Measurements from ENCODE around the gene APRT. TPM values are rescaled to one million over a fixed set of nuclear protein-coding genes. Genes with fewer than 3 reads are reported as not detected.
"Not testable (repeated sequence)": the region's sequence is repeated elsewhere in the genome, so short reads cannot be mapped to it uniquely, and the experiment has no call there.

Gene APRT
- total RNA-seq, 2 experiments from 2014 or later: 105 to 179 TPM

- no peak overlapping the region for H3K27ac Mint-ChIP-seq
- no peaks in the 10 kb centered on the region for H3K9me3 Mint-ChIP-seq (ENCODE audit: low read depth)
These were observed 20.1 kb upstream of the APRT start for GRCh38 chr16:88831838-88832237.

GRCh38 chr16:88830783-88831182 lies 19.1 kb upstream of the APRT start:
- intact Hi-C loops (cut with DNase I, micrococcal nuclease): no loop called here
- Mint-ChIP-seq H3K9me3 (ENCODE audit: low read depth) (no peaks in the 10 kb centered on the region), H3K4me1 (no peaks in the 10 kb centered on the region), H3K27me3 (no peaks in the 10 kb centered on the region), H3K27ac (no peak overlapping the region), H3K36me3 (ENCODE audit: low read depth) (no peaks in the 10 kb centered on the region), H3K4me3 (no peak overlapping the region)
- no peak for ATAC-seq
- ChIA-PET POLR2A (no interaction called here), CTCF (no interaction called here)
- DNase-seq: no peak

More at GRCh38 chr16:88831838-88832237, 20.1 kb upstream of the APRT start:
- intact Hi-C loops (cut with DNase I, micrococcal nuclease): no loop called here
- Mint-ChIP-seq H3K36me3 (ENCODE audit: low read depth) (no peaks in the 10 kb centered on the region), H3K4me1 (no peaks in the 10 kb centered on the region), H3K4me3 (no peak overlapping the region), H3K27me3 (no peaks in the 10 kb centered on the region)
- ChIA-PET POLR2A (no interaction called here), CTCF (no interaction called here)
- ATAC-seq (no peak), DNase-seq (no peak)

GRCh38 chr16:88830258-88830657 lies 18.5 kb upstream of the APRT start:
- H3K4me1 Mint-ChIP-seq: no peaks in the 10 kb centered on the region
- ChIA-PET CTCF (no interaction called here), POLR2A (no interaction called here)
- H3K36me3 Mint-ChIP-seq (ENCODE audit: low read depth): no peaks in the 10 kb centered on the region
- H3K4me3 Mint-ChIP-seq: no peak overlapping the region
- no peaks in the 10 kb centered on the region for H3K9me3 Mint-ChIP-seq (ENCODE audit: low read depth)
- no peak for DNase-seq
- ATAC-seq: no peak
- H3K27me3 Mint-ChIP-seq: no peaks in the 10 kb centered on the region
- H3K27ac Mint-ChIP-seq: no peak overlapping the region
- intact Hi-C loops (cut with DNase I, micrococcal nuclease): no loop called here

- no peak for ATAC-seq
These were observed 17.0 kb upstream of the APRT start for GRCh38 chr16:88828711-88829110.

GRCh38 chr16:88827727-88828126 lies 16.0 kb upstream of the APRT start:
- Mint-ChIP-seq H3K4me3 (no peak overlapping the region), H3K9me3 (ENCODE audit: low read depth) (no peaks in the 10 kb centered on the region), H3K27ac (no peak overlapping the region), H3K4me1 (no peaks in the 10 kb centered on the region), H3K27me3 (no peaks in the 10 kb centered on the region), H3K36me3 (ENCODE audit: low read depth) (no peaks in the 10 kb centered on the region)
- no peak for DNase-seq
- intact Hi-C loops (cut with DNase I, micrococcal nuclease): no loop called here
- ChIA-PET CTCF (no interaction called here), POLR2A (no interaction called here)
- ATAC-seq: no peak

More at GRCh38 chr16:88828711-88829110, 17.0 kb upstream of the APRT start:
- DNase-seq: no peak
- Mint-ChIP-seq H3K36me3 (ENCODE audit: low read depth) (no peaks in the 10 kb centered on the region), H3K27me3 (no peaks in the 10 kb centered on the region), H3K4me1 (no peaks in the 10 kb centered on the region), H3K27ac (no peak overlapping the region), H3K9me3 (ENCODE audit: low read depth) (no peaks in the 10 kb centered on the region), H3K4me3 (no peak overlapping the region)
- ChIA-PET POLR2A (no interaction called here), CTCF (no interaction called here)
- intact Hi-C loops (cut with DNase I, micrococcal nuclease): no loop called here

GRCh38 chr16:88826070-88826840 lies 14.5 kb upstream of the APRT start:
- ChIA-PET POLR2A (no interaction called here), CTCF (interaction anchor here (1.1 kb wide), 1 partner anchor 28 kb away, joined by 3 read pairs; no protein-coding TSS in a partner anchor)
- no peaks in the 10 kb centered on the region for H3K36me3 Mint-ChIP-seq (ENCODE audit: low read depth)

GRCh38 chr16:88825146-88825545 lies 13.4 kb upstream of the APRT start:
- ATAC-seq (no peak), DNase-seq (no peak)
- Mint-ChIP-seq H3K27ac (no peak overlapping the region), H3K4me3 (no peak overlapping the region), H3K9me3 (ENCODE audit: low read depth) (no peaks in the 10 kb centered on the region), H3K4me1 (no peaks in the 10 kb centered on the region), H3K36me3 (ENCODE audit: low read depth) (no peaks in the 10 kb centered on the region), H3K27me3 (no peaks in the 10 kb centered on the region)
- ChIA-PET CTCF (no interaction called here), POLR2A (no interaction called here)
- intact Hi-C loops (cut with DNase I, micrococcal nuclease): no loop called here

More at GRCh38 chr16:88826070-88826840, 14.5 kb upstream of the APRT start:
- H3K4me1 Mint-ChIP-seq: no peaks in the 10 kb centered on the region
- DNase-seq (no peak), ATAC-seq (no peak)
- no peaks in the 10 kb centered on the region for H3K27me3 Mint-ChIP-seq
- H3K27ac Mint-ChIP-seq: no peak overlapping the region
- no peak overlapping the region for H3K4me3 Mint-ChIP-seq
- H3K9me3 Mint-ChIP-seq (ENCODE audit: low read depth): no peaks in the 10 kb centered on the region
- intact Hi-C loops (cut with DNase I, micrococcal nuclease): no loop called here

GRCh38 chr16:88824256-88825077 lies 12.7 kb upstream of the APRT start:
- no peak overlapping the region for H3K4me3 Mint-ChIP-seq
- intact Hi-C loops (cut with DNase I, micrococcal nuclease): no loop called here
- H3K27me3 Mint-ChIP-seq: no peaks in the 10 kb centered on the region
- H3K36me3 Mint-ChIP-seq (ENCODE audit: low read depth): no peaks in the 10 kb centered on the region
- H3K4me1 Mint-ChIP-seq: no peaks in the 10 kb centered on the region
- ChIA-PET POLR2A (no interaction called here), CTCF (no interaction called here)
- ATAC-seq (no peak), DNase-seq (no peak)
- no peak overlapping the region for H3K27ac Mint-ChIP-seq
- no peaks in the 10 kb centered on the region for H3K9me3 Mint-ChIP-seq (ENCODE audit: low read depth)

- ATAC-seq; H3K27me3 Mint-ChIP-seq; CTCF ChIA-PET; intact Hi-C loops (cut with DNase I, micrococcal nuclease); H3K4me1 Mint-ChIP-seq; H3K27ac Mint-ChIP-seq; DNase-seq; H3K9me3 Mint-ChIP-seq (ENCODE audit: low read depth); POLR2A ChIA-PET; H3K36me3 Mint-ChIP-seq (ENCODE audit: low read depth); H3K4me3 Mint-ChIP-seq: not testable (repeated sequence)
These were observed 11.9 kb upstream of the APRT start for GRCh38 chr16:88823646-88824045.

GRCh38 chr16:88822281-88823040 lies 10.7 kb upstream of the APRT start:
- H3K4me3 Mint-ChIP-seq: no peak overlapping the region
- intact Hi-C loops (cut with DNase I, micrococcal nuclease): no loop called here
- no peaks in the 10 kb centered on the region for H3K4me1 Mint-ChIP-seq
- H3K27me3 Mint-ChIP-seq: no peaks in the 10 kb centered on the region
- ChIA-PET CTCF (interaction anchor here (0.7 kb wide), 1 partner anchor 36 kb away, joined by 5 read pairs; no protein-coding TSS in a partner anchor), POLR2A (no interaction called here)
- DNase-seq (no peak), ATAC-seq (no peak)
- no peaks in the 10 kb centered on the region for H3K36me3 Mint-ChIP-seq (ENCODE audit: low read depth)
- H3K27ac Mint-ChIP-seq: no peak overlapping the region
- no peaks in the 10 kb centered on the region for H3K9me3 Mint-ChIP-seq (ENCODE audit: low read depth)

GRCh38 chr16:88821168-88821850 lies 9.6 kb upstream of the APRT start:
- Mint-ChIP-seq H3K9me3 (ENCODE audit: low read depth) (no peaks in the 10 kb centered on the region), H3K27ac (no peak overlapping the region), H3K27me3 (no peaks in the 10 kb centered on the region), H3K36me3 (ENCODE audit: low read depth) (no peaks in the 10 kb centered on the region), H3K4me3 (no peak overlapping the region), H3K4me1 (no peaks in the 10 kb centered on the region)
- intact Hi-C loops (cut with DNase I, micrococcal nuclease): no loop called here
- CTCF ChIA-PET: no interaction called here
- ATAC-seq (no peak), DNase-seq (no peak)
- POLR2A ChIA-PET: no interaction called here
